GM19035 (cell line): Measurements from ENCODE around the gene LHFPL3.
"Not testable (repeated sequence)": the region's sequence is repeated elsewhere in the genome, so short reads cannot be mapped to it uniquely, and the experiment has no call there.

Source experiments
- ATAC-seq: cut with Tn5 transposase; IDR thresholded peaks from one replicate; pipeline ENCODE4 v1.9.1; 2021; ENCODE audit not compliant: unreplicated experiment

Gene LHFPL3

DNA sequence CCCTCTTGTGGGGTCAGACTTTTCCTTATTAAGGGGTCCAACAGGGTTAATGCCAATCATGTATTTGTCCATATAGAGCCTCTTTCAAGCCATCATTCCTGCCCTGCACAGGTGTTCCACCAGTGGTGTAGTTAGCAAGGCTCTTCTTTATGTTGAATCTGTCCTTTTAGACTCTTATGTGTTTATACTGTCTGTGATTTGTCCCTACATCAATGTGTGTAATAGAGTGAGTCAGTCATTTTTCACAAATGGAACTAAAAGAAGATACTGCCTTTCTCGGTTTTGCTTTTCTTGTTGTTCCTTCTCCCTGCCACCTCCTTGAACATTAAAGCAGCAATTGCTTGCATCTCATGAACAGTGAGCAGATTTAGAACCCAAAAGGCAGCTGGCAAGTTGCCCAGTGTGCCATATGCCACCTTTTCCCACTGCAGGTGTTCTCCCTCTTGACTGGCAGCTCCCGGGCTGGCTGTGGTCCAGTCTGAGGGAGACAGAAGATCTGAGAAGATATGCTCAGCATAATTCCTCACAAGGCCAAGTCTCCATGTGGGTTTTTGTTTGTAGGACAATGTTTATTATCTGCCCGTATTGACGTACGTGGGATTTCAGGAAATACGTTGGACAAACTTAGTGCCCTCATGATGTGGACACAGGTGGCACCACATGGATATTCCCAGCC lies 154.1 kb downstream of the LHFPL3 start:
- no peak for ATAC-seq

DNA sequence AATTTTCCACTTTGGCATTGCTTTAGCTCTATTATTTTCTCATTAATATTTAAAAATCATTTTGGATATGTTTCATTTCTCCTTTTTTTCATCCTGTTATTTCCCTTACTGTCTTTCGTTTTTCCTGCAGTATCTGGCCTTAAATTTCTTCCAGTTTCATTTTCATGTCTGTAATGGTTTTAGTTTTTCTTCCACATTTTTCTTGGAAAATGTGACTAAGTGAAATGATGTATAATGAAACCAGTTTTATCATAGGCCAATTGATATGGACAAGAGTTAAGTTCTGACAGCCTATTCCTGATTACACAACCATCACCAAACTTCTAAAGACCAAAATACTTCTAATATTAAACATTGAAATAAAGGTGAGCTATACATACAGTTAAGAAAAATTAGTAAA lies 158.5 kb downstream of the LHFPL3 start:
- ATAC-seq = no peak

DNA sequence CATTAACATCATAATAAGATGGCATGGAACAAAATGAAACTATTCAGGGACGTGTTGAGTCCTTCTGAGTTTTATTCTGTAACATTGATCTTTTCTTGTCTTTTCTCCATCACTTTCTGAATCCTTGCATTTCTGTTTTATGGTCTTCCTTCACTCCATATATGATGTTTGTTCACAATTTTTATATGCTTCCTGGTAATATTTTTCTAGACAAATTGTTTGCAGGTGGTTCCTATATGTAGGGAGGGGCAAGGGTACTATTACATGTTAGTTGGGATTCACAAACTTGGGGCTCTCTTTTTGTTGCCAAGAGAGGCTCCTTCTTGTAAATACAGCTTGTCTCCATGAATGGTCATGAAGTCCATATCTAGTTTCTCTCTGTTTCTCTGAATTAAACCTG lies 159.2 kb downstream of the LHFPL3 start:
- ATAC-seq = no peak

GRCh38 chr7:104497379-104497967 lies 169.1 kb downstream of the LHFPL3 start:
- no peak for ATAC-seq

DNA sequence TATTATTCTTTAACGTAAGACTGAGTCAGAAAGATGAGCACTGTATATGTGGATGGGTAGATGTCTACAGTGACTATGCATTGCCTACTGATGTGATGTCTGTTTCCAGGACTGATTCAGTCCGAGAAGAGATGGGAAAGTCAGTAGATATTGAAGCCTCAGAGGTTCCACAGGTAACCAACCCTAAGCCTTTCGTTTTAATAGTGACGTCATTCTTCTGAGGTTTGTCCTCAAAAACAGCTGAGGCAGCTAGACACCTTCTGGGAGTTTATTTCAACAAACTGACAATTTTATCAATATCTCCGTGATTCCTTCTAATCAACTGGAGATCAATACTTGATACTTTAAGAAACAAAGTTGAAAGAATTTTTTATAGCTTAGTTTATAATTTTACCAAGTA lies 171.6 kb downstream of the LHFPL3 start:
- ATAC-seq = no peak

GRCh38 chr7:104509874-104510273 lies 181.5 kb downstream of the LHFPL3 start:
- ATAC-seq = no peak

DNA sequence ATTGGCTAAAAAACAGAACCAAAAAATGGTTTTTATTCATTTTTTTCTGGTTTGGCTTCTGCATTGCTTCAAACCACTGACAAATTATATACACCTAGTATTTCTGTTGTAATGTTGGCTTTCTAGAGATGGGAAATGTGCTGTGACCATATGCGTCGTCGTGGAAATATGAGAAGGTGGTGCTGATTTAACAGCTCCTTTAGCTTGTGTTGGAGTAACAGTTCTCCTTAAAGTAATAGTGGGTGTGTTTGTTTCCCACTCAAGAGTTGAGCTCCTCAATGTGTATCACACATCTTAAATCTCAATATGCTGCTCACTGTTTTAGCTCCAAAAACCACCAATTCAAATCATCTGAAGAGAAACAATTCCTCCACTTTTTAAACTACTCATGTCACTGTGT lies 196.4 kb downstream of the LHFPL3 start:
- no peak for ATAC-seq

DNA sequence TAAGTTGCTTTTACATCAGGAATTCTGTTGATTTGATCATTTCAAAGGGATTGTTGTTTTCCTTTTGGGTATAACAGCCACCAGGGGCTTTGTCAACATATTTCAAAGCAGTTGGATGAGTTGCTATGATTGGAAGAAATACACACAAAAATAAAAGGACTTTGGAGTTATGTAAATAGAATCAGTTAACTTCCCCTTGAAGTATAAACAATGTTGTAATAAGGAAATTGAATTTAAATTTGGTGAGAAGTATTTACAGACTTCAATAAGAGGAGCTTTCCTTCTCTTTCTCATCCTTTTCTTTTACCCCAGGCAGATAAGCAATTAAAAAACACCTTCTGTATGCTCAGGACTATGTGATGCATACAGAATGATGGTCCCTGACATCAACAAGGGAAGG lies 199.7 kb downstream of the LHFPL3 start:
- no peak for ATAC-seq

GRCh38 chr7:104529567-104529966 lies 201.2 kb downstream of the LHFPL3 start:
- ATAC-seq = no peak

GRCh38 chr7:104530251-104530650 lies 201.8 kb downstream of the LHFPL3 start:
- no peak for ATAC-seq

GRCh38 chr7:104534149-104534548 lies 205.7 kb downstream of the LHFPL3 start:
- no peak for ATAC-seq

- no peak for ATAC-seq
Observed at GRCh38 chr7:104535841-104536240, 207.4 kb downstream of the LHFPL3 start.

DNA sequence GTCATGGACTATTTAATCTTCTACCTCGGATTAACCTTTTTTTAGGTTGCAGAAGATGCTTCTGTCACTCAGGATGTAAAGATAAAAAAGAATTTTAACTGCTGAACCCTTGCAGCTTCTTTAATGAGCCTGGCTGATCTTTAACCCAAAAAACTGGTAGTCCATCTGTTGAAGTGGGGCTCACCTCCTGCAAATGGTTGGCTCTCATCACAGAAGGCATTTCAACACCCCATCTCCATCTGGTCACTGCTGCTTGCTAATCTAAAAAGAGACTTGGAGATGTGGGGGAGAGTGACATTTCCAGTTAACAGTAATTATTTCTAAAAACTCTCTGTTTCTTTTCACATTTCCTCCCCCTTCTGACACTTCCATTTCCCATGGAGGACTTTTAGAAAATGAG lies 208.6 kb downstream of the LHFPL3 start:
- ATAC-seq = no peak

GRCh38 chr7:104538152-104538551 lies 209.7 kb downstream of the LHFPL3 start:
- no peak for ATAC-seq

DNA sequence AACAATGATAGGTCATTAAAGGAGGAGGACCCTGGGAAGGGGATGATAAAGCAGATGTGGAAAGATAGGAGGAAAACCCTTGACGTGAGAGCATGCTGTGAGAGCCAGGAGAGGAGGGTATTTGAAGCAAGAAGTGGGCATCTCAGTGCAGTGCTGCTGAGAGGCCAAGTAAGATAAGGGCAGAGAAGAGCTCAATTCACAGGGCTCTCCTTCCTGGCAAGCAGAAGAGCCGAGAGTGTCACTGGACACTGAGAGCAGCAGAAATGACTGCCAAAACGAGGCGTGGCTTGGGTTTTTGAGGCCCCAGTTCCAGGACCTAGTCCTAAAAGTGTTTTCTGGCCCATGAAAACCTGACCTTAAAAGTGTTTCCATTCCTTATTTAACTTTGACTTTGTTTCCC lies 213.5 kb downstream of the LHFPL3 start:
- ATAC-seq = no peak

DNA sequence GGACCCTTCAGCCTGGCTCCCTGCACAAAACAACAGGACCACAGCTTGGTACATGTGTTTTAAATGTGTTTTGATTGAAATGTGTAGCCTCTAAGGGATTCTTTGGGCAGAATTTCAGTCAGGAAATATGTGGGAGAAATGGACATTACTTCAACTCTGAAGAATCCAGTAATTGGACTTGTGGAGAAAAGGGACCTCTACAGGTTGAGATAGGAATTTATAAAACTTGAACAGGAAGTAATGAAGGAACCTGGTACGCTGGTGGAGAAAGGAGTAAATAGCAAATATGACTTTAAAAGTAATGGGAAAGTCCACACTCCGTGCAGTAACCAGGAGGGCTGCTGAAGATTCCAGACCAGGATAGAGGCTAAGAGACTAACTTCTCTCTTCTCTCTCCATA lies 220.5 kb downstream of the LHFPL3 start:
- no peak for ATAC-seq

DNA sequence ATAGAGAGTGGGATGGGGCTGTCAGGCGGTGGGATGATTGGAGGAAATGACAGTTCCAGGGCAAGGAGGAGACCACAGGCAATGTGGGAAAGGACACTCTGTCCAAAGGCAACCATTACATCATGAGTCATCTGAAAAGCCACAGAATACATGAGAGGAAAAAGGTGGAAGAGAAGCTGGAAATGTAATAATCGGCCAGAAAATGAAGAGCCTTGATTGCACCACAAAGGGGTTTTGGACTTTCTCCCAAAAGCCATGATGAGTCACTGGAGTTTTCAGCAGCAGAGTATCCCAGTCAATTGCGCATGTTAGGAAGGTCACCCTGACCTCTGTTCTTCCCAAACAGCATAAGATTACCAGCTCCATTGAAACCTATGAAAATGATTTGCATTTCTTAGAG lies 222.0 kb downstream of the LHFPL3 start:
- no peak for ATAC-seq

DNA sequence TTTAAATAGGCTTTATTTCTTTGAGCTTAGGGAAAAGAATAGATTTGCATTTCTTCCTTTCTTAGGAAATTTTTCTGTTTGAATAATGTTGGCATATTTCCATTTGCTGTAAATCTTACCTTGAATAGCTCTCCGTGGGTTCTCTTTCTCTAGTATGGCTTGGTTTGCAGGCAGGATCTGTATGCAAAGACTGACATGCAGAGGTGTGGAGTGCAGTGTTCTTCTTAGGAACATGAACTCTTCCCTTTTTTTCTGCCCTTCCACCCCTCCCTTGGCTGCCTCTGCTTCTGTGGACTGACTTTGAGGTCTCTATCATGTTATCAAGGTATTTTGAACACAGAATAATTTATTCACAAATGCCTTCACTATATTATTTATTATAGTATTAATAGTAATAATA lies 222.8 kb downstream of the LHFPL3 start:
- ATAC-seq = no peak

GRCh38 chr7:104552102-104552501 lies 223.7 kb downstream of the LHFPL3 start:
- no peak for ATAC-seq

DNA sequence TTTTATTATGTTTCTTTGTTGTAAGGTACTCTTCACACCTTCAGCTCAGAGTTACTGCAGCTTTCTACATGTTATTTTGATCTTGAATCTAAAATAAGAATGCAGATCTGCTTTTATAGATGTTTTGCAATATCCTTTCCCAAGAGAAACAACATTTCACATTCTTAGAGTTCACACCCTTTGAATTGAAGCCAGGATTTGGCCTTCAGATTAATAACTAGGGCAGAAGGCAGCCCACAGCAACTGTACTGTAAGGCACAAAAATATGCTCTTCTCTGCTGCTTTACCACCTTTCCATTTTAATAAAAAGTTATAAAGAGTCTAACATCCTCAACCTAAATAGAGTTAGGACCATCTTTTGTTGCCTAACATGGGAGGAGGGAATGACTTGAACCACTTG lies 224.7 kb downstream of the LHFPL3 start:
- no peak for ATAC-seq

GRCh38 chr7:104563350-104563901 lies 235.0 kb downstream of the LHFPL3 start:
- not testable (repeated sequence) for ATAC-seq

DNA sequence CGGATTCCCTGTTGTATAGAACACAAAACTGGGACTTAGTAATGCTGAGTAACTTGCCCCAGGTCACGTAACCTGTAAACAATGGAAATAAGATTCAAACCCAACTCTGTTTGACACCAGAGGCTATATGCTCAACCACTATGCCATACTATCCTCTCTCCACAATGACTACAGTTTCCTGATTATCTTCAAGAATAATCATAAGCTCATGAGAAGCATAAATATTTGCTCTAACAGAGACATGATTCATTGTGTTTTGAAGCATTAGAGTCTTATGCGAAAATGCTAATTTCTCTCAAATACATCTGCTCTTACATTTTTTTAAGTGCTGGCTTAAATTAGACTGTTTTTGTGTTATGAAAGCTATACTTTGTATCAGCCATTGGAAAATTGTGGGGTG lies 241.3 kb downstream of the LHFPL3 start:
- no peak for ATAC-seq

GRCh38 chr7:104572554-104572953 lies 244.2 kb downstream of the LHFPL3 start:
- no peak for ATAC-seq
